GM18867 (cell line): Measurements from ENCODE around the gene TRAPPC8.
"Not testable (repeated sequence)": the region's sequence is repeated elsewhere in the genome, so short reads cannot be mapped to it uniquely, and the experiment has no call there.

Experiments used
- ATAC-seq: cut with Tn5 transposase; IDR thresholded peaks from one replicate; pipeline ENCODE4 v1.9.1; 2021; ENCODE audit warnings: mild to moderate bottlenecking, moderate library complexity; ENCODE audit not compliant: unreplicated experiment

TRAPPC8 gene, protein sequence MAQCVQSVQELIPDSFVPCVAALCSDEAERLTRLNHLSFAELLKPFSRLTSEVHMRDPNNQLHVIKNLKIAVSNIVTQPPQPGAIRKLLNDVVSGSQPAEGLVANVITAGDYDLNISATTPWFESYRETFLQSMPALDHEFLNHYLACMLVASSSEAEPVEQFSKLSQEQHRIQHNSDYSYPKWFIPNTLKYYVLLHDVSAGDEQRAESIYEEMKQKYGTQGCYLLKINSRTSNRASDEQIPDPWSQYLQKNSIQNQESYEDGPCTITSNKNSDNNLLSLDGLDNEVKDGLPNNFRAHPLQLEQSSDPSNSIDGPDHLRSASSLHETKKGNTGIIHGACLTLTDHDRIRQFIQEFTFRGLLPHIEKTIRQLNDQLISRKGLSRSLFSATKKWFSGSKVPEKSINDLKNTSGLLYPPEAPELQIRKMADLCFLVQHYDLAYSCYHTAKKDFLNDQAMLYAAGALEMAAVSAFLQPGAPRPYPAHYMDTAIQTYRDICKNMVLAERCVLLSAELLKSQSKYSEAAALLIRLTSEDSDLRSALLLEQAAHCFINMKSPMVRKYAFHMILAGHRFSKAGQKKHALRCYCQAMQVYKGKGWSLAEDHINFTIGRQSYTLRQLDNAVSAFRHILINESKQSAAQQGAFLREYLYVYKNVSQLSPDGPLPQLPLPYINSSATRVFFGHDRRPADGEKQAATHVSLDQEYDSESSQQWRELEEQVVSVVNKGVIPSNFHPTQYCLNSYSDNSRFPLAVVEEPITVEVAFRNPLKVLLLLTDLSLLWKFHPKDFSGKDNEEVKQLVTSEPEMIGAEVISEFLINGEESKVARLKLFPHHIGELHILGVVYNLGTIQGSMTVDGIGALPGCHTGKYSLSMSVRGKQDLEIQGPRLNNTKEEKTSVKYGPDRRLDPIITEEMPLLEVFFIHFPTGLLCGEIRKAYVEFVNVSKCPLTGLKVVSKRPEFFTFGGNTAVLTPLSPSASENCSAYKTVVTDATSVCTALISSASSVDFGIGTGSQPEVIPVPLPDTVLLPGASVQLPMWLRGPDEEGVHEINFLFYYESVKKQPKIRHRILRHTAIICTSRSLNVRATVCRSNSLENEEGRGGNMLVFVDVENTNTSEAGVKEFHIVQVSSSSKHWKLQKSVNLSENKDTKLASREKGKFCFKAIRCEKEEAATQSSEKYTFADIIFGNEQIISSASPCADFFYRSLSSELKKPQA (N-terminal part only)

GRCh38 chr18:31942999-31943877 is at the start of gene TRAPPC8:
Gene TRAPPC8, minus strand, starts transcription at chr18:31943128. Its CDS starts 364 bp downstream, at chr18:31942764.
- peak; percentile 82 for ATAC-seq

GRCh38 chr18:31990823-31991222 is 47.9 kb upstream of the TRAPPC8 start:
- peak; percentile 98 for ATAC-seq

DNA sequence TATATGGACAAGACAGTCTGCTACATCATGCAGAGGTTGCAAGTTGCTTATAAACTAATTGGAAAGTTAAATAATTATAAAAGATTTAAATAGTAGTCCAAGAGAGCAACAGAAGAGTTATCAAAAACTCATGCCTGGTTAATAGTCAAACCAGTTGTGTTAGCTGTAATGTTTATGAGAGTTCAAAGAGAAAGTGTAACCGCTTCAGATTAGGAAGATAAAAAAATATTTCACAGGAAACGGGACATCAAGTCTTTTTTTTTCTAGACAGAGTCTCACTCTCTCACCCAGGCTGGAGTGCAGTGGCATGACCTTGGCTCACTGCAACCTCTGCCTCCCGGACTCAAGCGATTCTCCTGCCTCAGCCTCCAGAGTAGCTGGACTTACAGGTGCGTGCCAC is 41.0 kb upstream of the TRAPPC8 start:
- no peak for ATAC-seq

DNA sequence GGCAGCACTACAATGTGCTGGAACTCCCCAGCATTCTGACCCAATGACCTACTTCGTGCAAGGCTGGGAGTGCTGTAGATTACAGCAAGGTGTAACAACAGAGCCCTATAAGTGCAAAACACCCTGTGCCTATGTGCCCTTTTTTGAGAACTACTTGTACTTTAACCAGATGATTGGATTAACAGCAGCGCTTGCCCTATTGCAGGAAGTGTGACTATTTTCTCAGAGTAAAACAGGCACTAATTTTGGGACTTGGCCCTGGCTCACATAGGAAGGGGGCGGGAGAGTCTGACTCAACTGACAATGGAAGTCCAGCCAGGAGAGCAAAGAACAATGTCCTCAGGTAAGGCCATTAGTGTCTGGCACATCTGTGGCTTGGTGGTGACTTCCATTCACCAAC is 40.1 kb upstream of the TRAPPC8 start:
- ATAC-seq: no peak

DNA sequence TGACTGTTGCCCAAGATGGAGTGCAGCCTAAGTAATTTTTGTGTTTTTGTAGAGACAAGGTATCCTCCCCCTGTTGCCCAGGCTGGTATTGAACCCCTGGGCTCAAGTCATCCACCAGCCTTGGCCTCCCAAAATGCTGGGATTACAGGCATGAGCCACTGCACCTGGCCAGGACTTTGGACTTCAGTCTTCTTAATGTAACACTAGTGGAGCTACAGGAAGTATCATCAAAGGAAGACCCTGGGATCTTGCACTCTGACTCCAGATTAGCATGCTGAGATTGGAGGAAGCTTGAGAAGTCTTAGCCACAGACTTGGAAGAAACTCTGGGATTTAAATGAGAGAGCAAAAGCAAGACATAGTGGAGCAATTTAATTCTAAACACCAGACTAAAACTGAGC is 37.9 kb upstream of the TRAPPC8 start:
- ATAC-seq: no peak

DNA sequence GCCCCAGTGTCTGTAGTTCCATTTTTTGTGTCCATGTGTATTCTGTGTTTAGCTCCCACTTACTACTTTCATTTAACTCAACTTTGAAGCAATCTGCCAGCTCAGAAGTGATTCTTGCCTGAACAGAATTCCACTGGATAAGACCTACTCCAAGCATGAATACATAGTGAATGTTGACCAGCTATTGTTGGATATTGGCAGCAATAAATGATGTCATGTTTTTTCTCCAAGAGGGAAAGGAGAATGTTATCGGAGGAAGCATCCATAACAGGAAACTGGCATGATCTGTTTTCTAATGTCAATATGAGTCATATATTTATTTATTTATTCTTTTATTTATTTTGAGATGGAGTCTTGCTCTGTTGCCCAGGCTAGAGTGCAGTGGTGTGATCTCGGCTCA is 36.8 kb upstream of the TRAPPC8 start:
- no peak for ATAC-seq

- ATAC-seq: no peak
These were observed 35.7 kb upstream of the TRAPPC8 start for GRCh38 chr18:31978616-31979015.

DNA sequence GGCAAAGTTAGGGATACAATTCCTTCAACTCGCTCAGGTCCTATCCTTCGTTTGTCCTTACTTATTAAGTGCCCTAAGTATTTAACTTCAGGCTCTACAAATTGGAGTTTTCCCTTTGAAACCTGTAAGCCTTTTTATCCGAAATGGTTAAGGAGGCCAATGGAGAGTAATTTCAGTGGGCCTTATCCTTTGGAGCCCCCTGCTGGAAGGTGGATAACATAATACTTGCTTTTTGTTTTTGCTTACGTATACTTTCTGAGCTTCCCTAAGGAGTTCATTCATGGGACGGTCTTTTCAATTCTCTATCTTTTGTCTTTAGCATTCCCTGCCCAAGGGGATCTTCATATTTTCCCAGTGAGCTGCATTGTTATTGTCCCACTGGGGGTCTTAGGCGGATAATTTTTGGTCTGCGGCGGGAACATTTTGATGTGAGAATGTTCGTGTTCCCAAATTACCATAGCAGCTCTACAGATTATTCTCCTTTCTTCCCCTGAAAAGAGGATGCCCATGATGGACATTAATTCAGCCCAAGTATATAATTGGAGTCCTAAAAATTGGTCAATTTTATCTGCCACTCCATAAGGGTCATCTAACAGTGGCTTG is 34.4 kb upstream of the TRAPPC8 start:
- no peak for ATAC-seq

DNA sequence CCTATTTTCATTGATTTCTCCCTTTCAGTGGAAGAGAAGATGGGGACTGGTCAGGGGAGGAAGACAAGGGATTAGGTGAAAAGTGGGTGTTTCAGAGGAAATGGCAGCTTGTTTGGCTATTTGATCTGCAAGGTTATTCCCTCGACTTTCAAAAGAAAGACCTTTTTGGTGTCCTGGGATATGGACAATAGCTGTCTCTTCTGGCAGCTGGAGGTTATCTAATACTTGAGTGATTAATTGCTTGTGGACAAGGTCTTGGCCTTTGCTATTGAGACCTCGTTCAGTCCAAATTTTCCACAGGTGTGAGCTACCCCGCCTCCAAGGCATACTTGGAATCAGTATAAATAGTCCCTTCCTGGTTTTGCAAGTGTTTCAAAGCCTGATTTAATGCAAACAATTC is 33.3 kb upstream of the TRAPPC8 start:
- ATAC-seq: no peak

DNA sequence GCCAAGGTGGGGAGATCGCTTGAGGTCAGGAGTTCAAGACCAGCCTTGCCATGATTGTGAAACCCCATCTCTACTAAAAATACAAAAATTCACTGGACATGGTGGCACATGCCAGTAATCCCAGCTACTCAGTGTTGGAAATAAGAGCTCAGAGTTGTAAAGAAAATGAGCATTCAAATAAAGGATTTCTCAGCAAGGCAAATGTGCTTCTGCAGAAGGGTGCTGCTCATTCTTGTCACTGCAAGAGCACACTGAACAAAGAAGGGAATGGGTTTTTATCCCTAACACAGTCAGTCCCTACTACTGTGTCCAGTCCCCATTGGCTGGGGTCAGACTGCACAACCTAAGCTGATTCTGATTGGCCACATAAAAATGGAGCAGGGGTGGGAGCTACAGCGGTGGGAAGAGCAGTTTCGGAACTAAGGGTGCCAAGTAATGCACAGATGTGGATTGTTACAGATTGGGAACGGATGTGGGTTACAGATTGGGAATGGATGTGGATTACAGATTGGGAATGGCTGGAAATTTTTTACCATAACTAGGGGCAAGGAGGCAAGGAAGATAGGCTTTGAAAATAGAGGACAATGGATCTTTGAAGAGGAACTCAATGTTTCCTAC is 31.1 kb upstream of the TRAPPC8 start:
- ATAC-seq: no peak

- ATAC-seq: no peak
These were observed 27.7 kb upstream of the TRAPPC8 start for GRCh38 chr18:31970617-31971016.

DNA sequence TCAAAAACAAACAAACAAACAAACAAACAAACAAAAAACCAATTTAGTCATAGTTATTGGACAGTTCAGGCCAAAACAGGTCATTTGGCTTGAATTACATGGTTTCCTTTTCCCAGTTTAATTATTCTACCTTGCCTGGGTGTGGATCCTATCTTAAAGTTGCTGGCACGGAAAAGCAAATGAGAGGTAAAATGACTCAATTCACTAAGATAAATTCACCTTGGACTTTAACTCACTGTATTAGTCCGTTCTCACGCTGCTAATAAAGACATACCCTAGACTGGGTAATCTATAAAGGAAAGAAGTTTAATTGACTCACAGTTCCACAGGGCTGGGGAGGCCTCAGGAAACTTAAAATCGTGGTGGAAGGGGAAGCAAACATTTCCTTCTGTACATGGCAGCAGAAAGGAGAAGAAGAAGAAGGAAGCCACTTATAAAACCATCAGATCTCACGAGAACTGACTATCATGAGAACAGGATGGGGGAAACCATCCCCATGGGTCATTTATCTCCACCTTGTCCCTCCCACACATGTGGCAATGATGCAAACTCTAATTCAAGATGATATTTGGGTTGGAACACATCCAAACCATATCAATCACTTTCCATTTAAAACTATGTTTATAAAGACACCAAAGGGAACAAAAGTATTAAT is 22.5 kb upstream of the TRAPPC8 start:
- ATAC-seq: no peak

DNA sequence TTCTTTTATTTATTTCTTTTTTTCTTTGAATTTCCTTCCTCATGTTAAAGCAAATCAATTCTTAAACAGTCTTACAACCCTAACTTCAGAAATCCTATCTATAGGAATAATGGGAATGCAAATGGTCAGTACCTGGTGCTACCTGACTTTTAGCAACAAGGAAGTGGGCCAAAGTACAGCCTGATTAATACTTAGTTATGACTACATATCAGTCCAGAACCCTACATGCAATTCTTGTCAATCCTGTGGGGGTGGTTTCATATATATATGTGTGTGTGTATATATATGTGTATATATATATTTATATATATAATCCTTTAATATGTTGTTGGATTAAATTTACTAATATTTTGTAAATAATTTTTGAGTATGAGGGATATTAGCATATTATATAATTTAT is 14.8 kb upstream of the TRAPPC8 start:
- no peak for ATAC-seq

- ATAC-seq: no peak
These were observed 11.4 kb upstream of the TRAPPC8 start for GRCh38 chr18:31954349-31954748.

DNA sequence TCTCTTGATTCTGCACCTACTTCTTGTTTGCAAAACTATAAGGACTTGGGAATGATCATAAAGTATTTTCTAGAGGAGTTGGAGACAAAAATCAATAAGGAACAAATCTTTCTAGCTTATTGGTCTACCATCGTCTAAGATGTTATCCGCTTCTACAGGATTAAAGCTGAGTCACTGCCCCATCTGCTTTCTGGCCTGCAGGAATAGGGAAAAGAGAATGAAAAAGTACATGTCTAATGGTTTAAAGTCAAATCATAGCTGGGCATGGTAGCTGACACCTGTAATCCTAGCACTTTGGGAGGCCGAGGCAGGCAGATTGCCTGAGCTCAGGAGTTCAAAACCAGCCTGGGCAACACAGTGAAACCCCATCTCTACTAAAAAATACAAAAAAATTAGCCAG is 10.8 kb upstream of the TRAPPC8 start:
- not testable (repeated sequence) for ATAC-seq

GRCh38 chr18:31952223-31952622 is 9.3 kb upstream of the TRAPPC8 start:
- ATAC-seq: no peak

DNA sequence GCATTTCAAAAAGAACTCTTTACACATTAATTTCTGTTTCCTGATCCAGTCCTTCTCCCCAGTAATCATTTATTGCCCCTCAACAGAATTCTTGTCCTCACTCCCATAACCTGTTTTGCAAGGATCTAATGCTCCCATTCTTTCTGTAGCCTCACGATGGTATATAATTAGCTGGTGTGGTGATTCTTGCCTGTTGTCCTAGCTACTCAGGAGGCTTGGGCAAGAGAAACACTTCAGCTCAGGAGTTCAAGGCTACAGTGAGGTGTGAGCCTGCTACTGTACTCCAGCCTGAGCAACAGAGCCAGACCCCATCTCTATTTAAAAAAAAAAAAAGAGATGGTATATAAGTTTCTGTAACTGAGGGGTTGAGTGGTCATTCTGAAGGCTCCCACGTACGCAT is 7.7 kb upstream of the TRAPPC8 start:
- ATAC-seq: no peak

DNA sequence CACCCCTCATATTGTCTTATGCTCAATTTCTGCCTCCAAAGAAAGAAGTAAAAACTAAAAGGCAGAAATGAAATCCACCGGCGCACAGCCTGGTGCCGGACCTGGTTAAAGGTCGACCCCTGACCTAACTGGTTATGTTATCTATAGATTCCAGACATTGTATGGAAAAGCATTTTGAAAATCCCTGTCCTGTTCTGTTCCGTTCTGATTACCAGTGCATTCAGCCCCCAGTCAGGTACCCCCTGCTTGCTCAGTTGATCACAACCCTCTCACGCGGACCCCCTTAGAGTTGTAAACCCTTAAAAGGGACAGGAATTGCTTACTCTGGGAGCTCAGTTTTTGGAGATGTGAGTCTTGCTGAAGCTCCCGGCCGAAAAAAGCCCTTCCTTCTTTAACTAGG is 5.4 kb upstream of the TRAPPC8 start:
- ATAC-seq: not testable (repeated sequence)
